Measurements from ENCODE around the gene TMED6. TPM values are rescaled to one million over a fixed set of nuclear protein-coding genes. Genes with fewer than 3 reads are reported as not detected.

TMED6 gene
- total and polyA plus RNA-seq, 2 donors (not counting 3 experiments of a cell fraction or from before 2014, with no cell fraction given) = 1.2 TPM; not detected in 1

DNA sequence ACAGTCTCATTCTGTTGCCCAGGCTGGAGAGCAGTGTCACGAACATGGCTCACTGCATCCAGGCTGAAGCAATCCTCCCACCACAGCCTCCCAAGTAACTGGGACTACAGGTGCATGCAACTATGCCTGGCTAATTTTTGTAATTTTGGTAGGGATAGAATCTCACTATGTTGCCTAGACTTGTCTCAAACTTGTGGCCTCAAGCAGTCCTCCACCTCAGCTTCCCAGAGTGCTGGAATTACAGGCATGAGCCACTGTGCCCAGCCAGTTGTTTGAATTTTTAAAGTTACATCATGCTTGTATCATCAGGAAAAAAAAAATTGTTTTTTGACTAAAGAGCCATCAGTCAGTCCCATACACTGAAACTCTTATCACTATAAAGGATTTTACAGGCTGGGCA, 57.5 kb downstream of the TMED6 start:
- FAIRE-seq (peak; percentile 28), DNase-seq (ENCODE audit: low read depth, low spot score) (no peak)
- H3K79me2 ChIP-seq (ENCODE audit: control insufficient read depth, insufficient read depth, low read length) = peaks cover 2% of the 10 kb centered on the region
- no peak overlapping the region for H3K9ac ChIP-seq (replicated peaks; ENCODE audit: extremely low read depth, insufficient read depth, low read length)
- H3K36me3 ChIP-seq (ENCODE audit: control insufficient read depth in 2 of 2, extremely low read depth in 1 of 2, insufficient read depth in 2 of 2, low read length in 2 of 2) = peaks cover 3 to 4% of the 10 kb centered on the region in 2 experiments
- H4K20me1 ChIP-seq (replicated peaks; ENCODE audit: control insufficient read depth, extremely low read depth, insufficient read depth, low read length) = no peaks in the 10 kb centered on the region
- ChIA-PET CTCF (no interaction called here), POLR2A (no interaction called here)
- no peak overlapping the region for H2AFZ ChIP-seq (ENCODE audit: low read depth, low read length)
- intact Hi-C loops (cut with micrococcal nuclease) = loop anchor here (10.0 kb wide), 1 partner anchor 449 kb away; the partner anchor contains the start of gene TANGO6
- peaks cover 3% of the 10 kb centered on the region for H3K4me1 ChIP-seq (ENCODE audit: control insufficient read depth, extremely low read depth, insufficient read depth, low read length)
- dilution Hi-C loops (cut with MboI; ENCODE audit: extremely low pct_ligation_motif_present, low sequenced_read_pairs) = no loop called here
- H3K9me1 ChIP-seq (replicated peaks; ENCODE audit: control insufficient read depth, extremely low read depth, insufficient read depth, low read length) = no peaks in the 10 kb centered on the region
- H3K9me3 ChIP-seq (replicated peaks; ENCODE audit: control insufficient read depth, insufficient read depth, low read length) = no peaks in the 10 kb centered on the region
- H3K4me3 ChIP-seq (replicated peaks in 1 of 3; ENCODE audit: insufficient read depth in 1 of 3, low read depth in 1 of 3, low read length in 3 of 3) = no peak overlapping the region
- no peaks in the 10 kb centered on the region for H3K27me3 ChIP-seq (ENCODE audit: control insufficient read depth in 2 of 2, insufficient read depth in 2 of 2, low read length in 2 of 2)
- no peak overlapping the region for H3K4me2 ChIP-seq (ENCODE audit: insufficient read depth, low read length)
- TF ChIP-seq FOS (IDR thresholded peaks at IDR 0.05; ENCODE audit: borderline replicate concordance, insufficient read depth, low read length) = no peak
- TF ChIP-seq CTCF (IDR thresholded peaks at IDR 0.05; ENCODE audit: extremely low read depth in 1 of 2, insufficient read depth in 1 of 2, low read depth in 1 of 2, low read length in 2 of 2) = no peak
- TF ChIP-seq EZH2 (IDR thresholded peaks at IDR 0.05; ENCODE audit: borderline replicate concordance, low read depth, low read length, severe bottlenecking) = no peak
- TF ChIP-seq GATA2 (IDR thresholded peaks at IDR 0.05; ENCODE audit: insufficient read depth, insufficient read length, low read depth, low read length) = no peak
- no peak for TF ChIP-seq POLR2A (IDR thresholded peaks at IDR 0.05; ENCODE audit: low read depth, low read length)
- TF ChIP-seq MYC (IDR thresholded peaks at IDR 0.05; ENCODE audit: low read depth, low read length) = no peak
- no peak for TF ChIP-seq MAX (IDR thresholded peaks at IDR 0.05; ENCODE audit: insufficient read depth, insufficient read length)
- no peak for TF ChIP-seq JUN (IDR thresholded peaks at IDR 0.05; ENCODE audit: borderline replicate concordance, insufficient read depth, insufficient read length, low read depth)
- TF ChIP-seq POLR2AphosphoS5 (IDR thresholded peaks at IDR 0.05; ENCODE audit: insufficient read depth, low read depth, low read length) = no peak
- BruUV-seq (replicated peaks) = no TSS peak
- no peak overlapping the region for H3K27ac ChIP-seq (ENCODE audit: insufficient read depth, low read depth, low read length)

Data from endothelial cell of umbilical vein (primary cell).